Adrenal gland (tissue), 5 donors: ENCODE data around the gene MINDY4.

Source experiments
- POLR2A ChIP-seq, 2 donors: fragments of 450-650 bp; IDR thresholded peaks; one replicate each; pipeline ENCODE4 v1.6.1; 2017; ENCODE audit warnings: antibody characterized with exemption in 2 of 2, mild to moderate bottlenecking in 2 of 2, moderate library complexity in 1 of 2
- TF ChIP-seq, protein P1 (sequence below), 6 experiments: fragments of 450-650 bp in 4 of 6; fragments of 200-600 bp in 2 of 6; sonication (generic) in 1 of 6; IDR thresholded peaks; 1 replicate in 5 of 6; 2 replicates in 1 of 6; pipeline versions ENCODE4 v1.5.1 to v1.8.0; 2016 to 2021; ENCODE audit warnings: antibody characterized with exemption in 6 of 6, mild to moderate bottlenecking in 2 of 6, moderate library complexity in 1 of 6
- donor health status: DM: no; HTN: no; CAD: no.

DNA sequence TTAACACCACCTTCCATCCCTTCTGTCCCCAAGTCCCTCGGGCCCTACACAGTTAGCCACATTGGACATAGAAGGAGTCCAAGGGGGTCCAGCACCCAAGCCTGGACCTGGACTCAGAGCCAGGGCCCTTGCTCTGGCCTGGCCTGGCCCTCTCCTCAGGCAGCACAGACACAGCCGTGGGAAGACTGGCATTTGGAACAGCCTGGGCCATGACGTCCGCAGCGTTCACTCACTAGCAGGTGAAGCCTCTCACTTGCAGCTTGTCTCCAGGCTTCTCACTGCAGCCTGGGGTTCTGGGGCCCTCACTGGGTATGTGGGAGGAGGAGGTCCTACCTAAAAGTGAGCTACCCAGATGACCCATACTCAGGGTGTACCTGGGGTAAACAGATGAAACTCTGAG lies 106.8 kb downstream of the MINDY4 start:
- TF ChIP-seq POLR2A (IDR thresholded peaks at IDR 0.05): no peak
- TF ChIP-seq, protein P1, sequence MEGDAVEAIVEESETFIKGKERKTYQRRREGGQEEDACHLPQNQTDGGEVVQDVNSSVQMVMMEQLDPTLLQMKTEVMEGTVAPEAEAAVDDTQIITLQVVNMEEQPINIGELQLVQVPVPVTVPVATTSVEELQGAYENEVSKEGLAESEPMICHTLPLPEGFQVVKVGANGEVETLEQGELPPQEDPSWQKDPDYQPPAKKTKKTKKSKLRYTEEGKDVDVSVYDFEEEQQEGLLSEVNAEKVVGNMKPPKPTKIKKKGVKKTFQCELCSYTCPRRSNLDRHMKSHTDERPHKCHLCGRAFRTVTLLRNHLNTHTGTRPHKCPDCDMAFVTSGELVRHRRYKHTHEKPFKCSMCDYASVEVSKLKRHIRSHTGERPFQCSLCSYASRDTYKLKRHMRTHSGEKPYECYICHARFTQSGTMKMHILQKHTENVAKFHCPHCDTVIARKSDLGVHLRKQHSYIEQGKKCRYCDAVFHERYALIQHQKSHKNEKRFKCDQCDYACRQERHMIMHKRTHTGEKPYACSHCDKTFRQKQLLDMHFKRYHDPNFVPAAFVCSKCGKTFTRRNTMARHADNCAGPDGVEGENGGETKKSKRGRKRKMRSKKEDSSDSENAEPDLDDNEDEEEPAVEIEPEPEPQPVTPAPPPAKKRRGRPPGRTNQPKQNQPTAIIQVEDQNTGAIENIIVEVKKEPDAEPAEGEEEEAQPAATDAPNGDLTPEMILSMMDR (IDR thresholded peaks at IDR 0.05): no peak
